Neural progenitor cell (in vitro differentiated cells): ENCODE measurements around the gene CCDC6.

Source experiments
- EZH2phosphoT487 ChIP-seq: fragments of 200-600 bp; sonication (generic); IDR thresholded peaks from 2 replicates; pipeline ENCODE4 v1.6.1; 2017; ENCODE audit warnings: antibody characterized with exemption
- TF ChIP-seq, protein P1 (sequence below): fragments of 200-600 bp; sonication (generic); IDR thresholded peaks from 2 replicates; pipeline ENCODE4 v1.5.1; 2017; ENCODE audit warnings: antibody characterized with exemption, mild to moderate bottlenecking

DNA sequence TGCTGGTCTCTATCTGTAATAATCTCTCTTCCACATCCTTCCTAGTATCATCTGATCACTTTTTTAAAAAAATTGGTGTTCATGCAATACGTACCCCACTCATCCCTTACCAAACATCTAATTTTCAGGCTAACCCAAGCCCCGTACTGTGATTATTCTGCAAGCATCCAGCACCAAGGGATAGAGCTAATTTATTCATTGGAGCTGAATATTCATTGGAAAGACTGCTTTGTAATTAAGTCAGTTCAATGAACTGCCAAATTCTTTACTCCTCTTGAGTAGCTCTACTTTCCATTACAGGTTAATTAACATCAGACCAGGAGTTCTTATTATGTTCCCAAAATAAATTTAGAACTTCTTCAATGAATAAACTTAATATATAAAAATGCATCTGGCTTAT, 86.7 kb downstream of the CCDC6 start:
- TF ChIP-seq, protein P1, sequence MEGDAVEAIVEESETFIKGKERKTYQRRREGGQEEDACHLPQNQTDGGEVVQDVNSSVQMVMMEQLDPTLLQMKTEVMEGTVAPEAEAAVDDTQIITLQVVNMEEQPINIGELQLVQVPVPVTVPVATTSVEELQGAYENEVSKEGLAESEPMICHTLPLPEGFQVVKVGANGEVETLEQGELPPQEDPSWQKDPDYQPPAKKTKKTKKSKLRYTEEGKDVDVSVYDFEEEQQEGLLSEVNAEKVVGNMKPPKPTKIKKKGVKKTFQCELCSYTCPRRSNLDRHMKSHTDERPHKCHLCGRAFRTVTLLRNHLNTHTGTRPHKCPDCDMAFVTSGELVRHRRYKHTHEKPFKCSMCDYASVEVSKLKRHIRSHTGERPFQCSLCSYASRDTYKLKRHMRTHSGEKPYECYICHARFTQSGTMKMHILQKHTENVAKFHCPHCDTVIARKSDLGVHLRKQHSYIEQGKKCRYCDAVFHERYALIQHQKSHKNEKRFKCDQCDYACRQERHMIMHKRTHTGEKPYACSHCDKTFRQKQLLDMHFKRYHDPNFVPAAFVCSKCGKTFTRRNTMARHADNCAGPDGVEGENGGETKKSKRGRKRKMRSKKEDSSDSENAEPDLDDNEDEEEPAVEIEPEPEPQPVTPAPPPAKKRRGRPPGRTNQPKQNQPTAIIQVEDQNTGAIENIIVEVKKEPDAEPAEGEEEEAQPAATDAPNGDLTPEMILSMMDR = no peak
- TF ChIP-seq EZH2phosphoT487 = no peak
